ENCODE results near the gene EFEMP2. TPM values are rescaled to one million over a fixed set of nuclear protein-coding genes. Genes with fewer than 3 reads are reported as not detected.
A peak's percentile ranks its signal among the peaks of the same experiment; 100 is the strongest.

The EFEMP2 gene
- total and polyA plus RNA-seq, 10 of the 15 experiments (the other 5 are each of a cell fraction or from before 2014, with no cell fraction given), result 0.24 to 13.2 (median 1.3) TPM; not detected in 1

GRCh38 chr11:65891219-65892136 is 18.9 kb upstream of the EFEMP2 start (continued):
- TF ChIP-seq, protein P1, sequence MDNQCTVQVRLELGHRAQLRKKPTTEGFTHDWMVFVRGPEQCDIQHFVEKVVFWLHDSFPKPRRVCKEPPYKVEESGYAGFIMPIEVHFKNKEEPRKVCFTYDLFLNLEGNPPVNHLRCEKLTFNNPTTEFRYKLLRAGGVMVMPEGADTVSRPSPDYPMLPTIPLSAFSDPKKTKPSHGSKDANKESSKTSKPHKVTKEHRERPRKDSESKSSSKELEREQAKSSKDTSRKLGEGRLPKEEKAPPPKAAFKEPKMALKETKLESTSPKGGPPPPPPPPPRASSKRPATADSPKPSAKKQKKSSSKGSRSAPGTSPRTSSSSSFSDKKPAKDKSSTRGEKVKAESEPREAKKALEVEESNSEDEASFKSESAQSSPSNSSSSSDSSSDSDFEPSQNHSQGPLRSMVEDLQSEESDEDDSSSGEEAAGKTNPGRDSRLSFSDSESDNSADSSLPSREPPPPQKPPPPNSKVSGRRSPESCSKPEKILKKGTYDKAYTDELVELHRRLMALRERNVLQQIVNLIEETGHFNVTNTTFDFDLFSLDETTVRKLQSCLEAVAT (IDR thresholded peaks at IDR 0.05), result no peak
- TF ChIP-seq BCLAF1 (IDR thresholded peaks at IDR 0.05) (no peak), ETV6 (conservative IDR thresholded peaks at IDR 0.05 in 1 of 2, IDR thresholded peaks at IDR 0.05 in 1 of 2; ENCODE audit: borderline replicate concordance in 1 of 2, low read depth in 1 of 2) (no peak), SPI1 (IDR thresholded peaks at IDR 0.05; ENCODE audit: borderline replicate concordance, insufficient read depth, low read depth, low read length) (no peak), GABPA (IDR thresholded peaks at IDR 0.05; ENCODE audit: low read depth) (no peak), CBFB (IDR thresholded peaks at IDR 0.05; ENCODE audit: low read depth) (no peak; the same call in 1 of the 2 replicates), ZNF687 (IDR thresholded peaks at IDR 0.05) (no peak), IKZF2 (IDR thresholded peaks at IDR 0.05) (peak; percentile 34 to 52; a peak in 1 of 4 replicates), CREM (IDR thresholded peaks at IDR 0.05; ENCODE audit: low read depth) (0 out of 2 replicates have a peak, but pooled peaks have one; percentile 10), ZNF207 (IDR thresholded peaks at IDR 0.05; ENCODE audit: borderline replicate concordance) (no peak), SMARCA5 (IDR thresholded peaks at IDR 0.05) (peak; percentile 79; the same call in 1 of the 2 replicates), DPF2 (IDR thresholded peaks at IDR 0.05) (0 out of 2 replicates have a peak, but pooled peaks have one; percentile 37), RAD21 (IDR thresholded peaks at IDR 0.05; ENCODE audit: insufficient read depth, low read depth, low read length) (peak; percentile 19; the same call in 1 of the 2 replicates), SMAD5 (IDR thresholded peaks at IDR 0.05; ENCODE audit: low read depth) (no peak; the same call in 1 of the 2 replicates), ATF7 (IDR thresholded peaks at IDR 0.05; ENCODE audit: low read depth) (no peak), BHLHE40 (IDR thresholded peaks at IDR 0.05; ENCODE audit: borderline replicate concordance in 1 of 2, low read depth in 2 of 2, low read length in 1 of 2) (peak; percentile 37 to 47; a peak in 1 of 4 replicates), MAX (IDR thresholded peaks at IDR 0.05; ENCODE audit: low read depth, low read length) (no peak; the same call in 1 of the 2 replicates), CHD1 (IDR thresholded peaks at IDR 0.05; ENCODE audit: low read depth, low read length) (no peak), KAT2A (conservative IDR thresholded peaks at IDR 0.05; ENCODE audit: control insufficient read depth, low read depth, low read length) (no peak), TCF12 (IDR thresholded peaks at IDR 0.05; ENCODE audit: low read depth, low read length) (0 out of 2 replicates have a peak, but pooled peaks have one; percentile 9), STAT3 (IDR thresholded peaks at IDR 0.05; ENCODE audit: low read depth, low read length) (no peak)

Measured in GM12878 (cell line).